ENCODE measurements around the gene HNMT.

DNA sequence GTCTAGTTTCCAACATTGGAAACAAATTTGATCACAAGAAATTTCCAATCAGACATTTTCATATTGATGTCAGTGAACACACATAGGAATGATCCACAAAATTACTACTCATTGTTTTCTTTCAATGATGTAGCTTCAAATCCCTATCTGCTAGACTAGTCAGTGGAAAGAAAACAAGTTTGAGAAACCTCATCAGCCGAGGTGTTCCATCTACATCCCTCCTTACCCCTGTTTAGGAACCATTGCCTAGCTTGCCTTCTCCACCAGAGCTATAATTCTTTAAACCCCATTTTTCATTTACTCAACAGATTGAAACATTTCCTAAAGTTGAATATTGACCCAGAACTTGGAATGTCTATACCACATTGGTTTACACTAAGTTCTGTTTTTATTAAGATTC is 45.3 kb downstream of the HNMT start:
- TF ChIP-seq CTCF (IDR thresholded peaks at IDR 0.05; ENCODE audit: low read depth, low read length, poor library complexity, severe bottlenecking) (no peak), EZH2phosphoT487 (IDR thresholded peaks at IDR 0.05; ENCODE audit: borderline replicate concordance, low read length) (no peak)
